ENCODE data around the gene NIPAL1.
"Not testable (repeated sequence)": the region's sequence is repeated elsewhere in the genome, so short reads cannot be mapped to it uniquely, and the experiment has no call there.

NIPAL1 gene

GRCh38 chr4:47990145-47990544 lies 26.4 kb upstream of the NIPAL1 start:
- no peaks in the 10 kb centered on the region for H3K4me1 Mint-ChIP-seq
- peaks cover 37% of the 10 kb centered on the region for H3K9me3 Mint-ChIP-seq
- H3K36me3 Mint-ChIP-seq (ENCODE audit: low read depth), result no peaks in the 10 kb centered on the region
- no peak for DNase-seq
- H3K4me3 Mint-ChIP-seq, result no peak overlapping the region
- peaks cover 5% of the 10 kb centered on the region for H3K27me3 Mint-ChIP-seq (ENCODE audit: low read depth, poor library complexity)
- H3K27ac Mint-ChIP-seq, result no peak overlapping the region
- TF ChIP-seq CTCF (IDR thresholded peaks at IDR 0.05), result no peak

GRCh38 chr4:47992475-47992874 lies 24.1 kb upstream of the NIPAL1 start:
- not testable (repeated sequence) for H3K36me3 Mint-ChIP-seq (ENCODE audit: low read depth); H3K27me3 Mint-ChIP-seq (ENCODE audit: low read depth, poor library complexity); H3K4me1 Mint-ChIP-seq; H3K4me3 Mint-ChIP-seq; H3K27ac Mint-ChIP-seq; DNase-seq
- H3K9me3 Mint-ChIP-seq, result peaks cover 37% of the 10 kb centered on the region

DNA sequence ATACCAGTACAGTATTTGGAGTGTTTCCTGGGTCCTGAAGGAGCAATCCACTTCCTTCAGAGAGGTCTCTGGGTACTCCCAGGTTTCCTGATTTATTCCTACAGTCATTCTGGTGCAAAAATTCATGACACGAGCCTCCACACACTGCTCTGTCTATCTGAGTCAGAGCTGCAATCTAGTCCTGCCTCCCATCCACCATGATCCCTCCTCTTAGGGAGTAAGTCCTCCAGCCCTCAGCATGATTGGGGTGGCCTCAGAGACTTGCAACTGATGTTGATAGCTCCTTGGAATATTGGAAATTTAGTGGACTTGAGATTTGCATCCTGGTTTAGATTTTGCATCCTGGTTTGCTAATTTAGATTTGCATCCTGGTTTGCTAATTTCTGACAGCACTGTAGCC lies 20.6 kb upstream of the NIPAL1 start:
- Mint-ChIP-seq H3K4me1 (no peaks in the 10 kb centered on the region), H3K36me3 (ENCODE audit: low read depth) (no peaks in the 10 kb centered on the region), H3K4me3 (no peak overlapping the region), H3K9me3 (peaks cover 45% of the 10 kb centered on the region), H3K27me3 (ENCODE audit: low read depth, poor library complexity) (no peaks in the 10 kb centered on the region), H3K27ac (no peak overlapping the region)
- no peak for TF ChIP-seq CTCF (IDR thresholded peaks at IDR 0.05)
- no peak for DNase-seq

GRCh38 chr4:48002267-48002666 lies 14.3 kb upstream of the NIPAL1 start:
- Mint-ChIP-seq H3K4me3 (no peak overlapping the region), H3K27ac (no peak overlapping the region), H3K36me3 (ENCODE audit: low read depth) (no peaks in the 10 kb centered on the region), H3K27me3 (ENCODE audit: low read depth, poor library complexity) (no peaks in the 10 kb centered on the region), H3K4me1 (no peaks in the 10 kb centered on the region), H3K9me3 (peaks cover 49% of the 10 kb centered on the region)
- no peak for TF ChIP-seq CTCF (IDR thresholded peaks at IDR 0.05)
- no peak for DNase-seq

- TF ChIP-seq CTCF (IDR thresholded peaks at IDR 0.05), result peak; percentile 19
- not testable (repeated sequence) for H3K4me1 Mint-ChIP-seq; DNase-seq; H3K27me3 Mint-ChIP-seq (ENCODE audit: low read depth, poor library complexity); H3K4me3 Mint-ChIP-seq; H3K36me3 Mint-ChIP-seq (ENCODE audit: low read depth); H3K27ac Mint-ChIP-seq
- H3K9me3 Mint-ChIP-seq, result peaks cover 54% of the 10 kb centered on the region
These were observed 13.0 kb upstream of the NIPAL1 start for GRCh38 chr4:48003568-48003967.

DNA sequence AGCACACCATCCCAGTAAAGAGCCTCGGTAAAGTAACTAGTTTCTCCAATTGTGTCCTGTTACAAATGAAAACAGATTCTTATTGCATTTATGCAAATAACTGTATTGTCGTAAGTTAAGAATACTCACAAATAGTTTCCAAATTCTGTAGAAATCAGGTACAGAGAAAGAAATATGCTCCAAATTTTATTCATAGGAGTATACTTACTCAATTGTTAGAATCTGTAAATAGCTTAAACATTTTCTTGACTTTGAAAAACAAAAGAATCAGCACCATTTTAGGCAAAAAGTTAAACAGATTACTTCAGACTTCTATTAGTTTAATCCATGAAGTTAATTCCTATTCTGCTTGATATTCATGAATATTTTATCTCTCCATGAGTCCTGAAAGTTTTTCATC lies 10.8 kb upstream of the NIPAL1 start:
- DNase-seq, result no peak
- TF ChIP-seq CTCF (IDR thresholded peaks at IDR 0.05), result no peak
- Mint-ChIP-seq H3K4me3 (no peak overlapping the region), H3K9me3 (peaks cover 59% of the 10 kb centered on the region), H3K36me3 (ENCODE audit: low read depth) (no peaks in the 10 kb centered on the region), H3K27me3 (ENCODE audit: low read depth, poor library complexity) (no peaks in the 10 kb centered on the region), H3K27ac (no peak overlapping the region), H3K4me1 (no peaks in the 10 kb centered on the region)
